ENCODE results near the gene CCDC127.
"Not testable (repeated sequence)": the region's sequence is repeated elsewhere in the genome, so short reads cannot be mapped to it uniquely, and the experiment has no call there.

Gene CCDC127

DNA sequence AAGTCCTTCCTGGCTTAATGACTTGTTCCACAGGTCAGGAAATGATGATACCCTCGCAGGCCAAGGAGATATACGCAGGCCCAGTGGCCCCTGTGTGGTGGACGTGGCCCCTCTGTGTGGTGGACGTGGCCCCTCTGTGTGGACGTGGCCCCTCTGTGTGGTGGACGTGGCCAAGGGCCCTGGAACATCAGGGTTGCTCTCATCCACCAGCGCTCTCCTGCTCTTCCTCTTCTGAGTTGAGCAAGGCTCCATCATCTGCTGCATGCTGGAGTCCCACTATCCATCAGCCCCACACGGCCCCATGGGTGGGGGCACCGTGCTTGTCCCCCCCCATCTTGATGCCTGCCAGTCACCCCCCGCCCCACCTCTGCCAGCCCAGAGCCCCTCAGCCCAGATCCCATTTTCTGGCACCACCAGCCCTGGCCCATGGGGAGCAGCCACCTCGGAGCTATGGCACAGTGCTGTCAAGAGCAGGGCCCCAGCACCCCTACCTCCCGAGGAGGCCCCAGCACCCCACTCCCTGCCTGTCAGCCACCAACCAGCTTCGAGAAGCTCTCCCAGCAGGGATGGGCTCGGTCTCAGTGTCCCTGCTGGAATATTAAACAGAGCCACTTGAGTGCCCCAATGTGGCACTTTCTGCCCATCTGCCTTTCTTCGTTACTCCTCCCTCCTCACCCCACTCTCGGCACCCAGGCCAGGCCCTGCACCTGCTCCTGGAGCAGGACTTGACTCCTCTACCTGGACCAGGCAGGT is 18.6 kb downstream of the CCDC127 start:
- Histone ChIP-seq H3K4me3 (ENCODE audit: low read depth in 1 of 2, low read length in 2 of 2) (no peak overlapping the region), H3K79me2 (ENCODE audit: insufficient read depth, low read length) (peaks cover under 1% of the 10 kb centered on the region; the same call in 1 of the 2 replicates), H3K27me3 (ENCODE audit: insufficient read depth, low read length, poor library complexity) (no peaks in the 10 kb centered on the region), H3K9ac (ENCODE audit: low read depth, low read length) (no peak overlapping the region), H2AFZ (ENCODE audit: low read depth, low read length) (no peak overlapping the region), H3K27ac (ENCODE audit: low read length) (no peak overlapping the region), H4K20me1 (ENCODE audit: insufficient read depth, low read length) (peaks cover 28% of the 10 kb centered on the region), H3K9me3 (ENCODE audit: insufficient read depth, low read length, severe bottlenecking) (no peaks in the 10 kb centered on the region), H3K4me1 (ENCODE audit: insufficient read depth, low read length) (no peaks in the 10 kb centered on the region), H3K4me2 (ENCODE audit: insufficient read depth, low read length) (no peak overlapping the region), H3K36me3 (ENCODE audit: insufficient read depth, low read length) (peaks cover 19% of the 10 kb centered on the region)
- no peak for ATAC-seq (ENCODE audit: insufficient read depth, low read depth)
- TF ChIP-seq, protein P1, sequence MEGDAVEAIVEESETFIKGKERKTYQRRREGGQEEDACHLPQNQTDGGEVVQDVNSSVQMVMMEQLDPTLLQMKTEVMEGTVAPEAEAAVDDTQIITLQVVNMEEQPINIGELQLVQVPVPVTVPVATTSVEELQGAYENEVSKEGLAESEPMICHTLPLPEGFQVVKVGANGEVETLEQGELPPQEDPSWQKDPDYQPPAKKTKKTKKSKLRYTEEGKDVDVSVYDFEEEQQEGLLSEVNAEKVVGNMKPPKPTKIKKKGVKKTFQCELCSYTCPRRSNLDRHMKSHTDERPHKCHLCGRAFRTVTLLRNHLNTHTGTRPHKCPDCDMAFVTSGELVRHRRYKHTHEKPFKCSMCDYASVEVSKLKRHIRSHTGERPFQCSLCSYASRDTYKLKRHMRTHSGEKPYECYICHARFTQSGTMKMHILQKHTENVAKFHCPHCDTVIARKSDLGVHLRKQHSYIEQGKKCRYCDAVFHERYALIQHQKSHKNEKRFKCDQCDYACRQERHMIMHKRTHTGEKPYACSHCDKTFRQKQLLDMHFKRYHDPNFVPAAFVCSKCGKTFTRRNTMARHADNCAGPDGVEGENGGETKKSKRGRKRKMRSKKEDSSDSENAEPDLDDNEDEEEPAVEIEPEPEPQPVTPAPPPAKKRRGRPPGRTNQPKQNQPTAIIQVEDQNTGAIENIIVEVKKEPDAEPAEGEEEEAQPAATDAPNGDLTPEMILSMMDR (IDR thresholded peaks at IDR 0.05; ENCODE audit: borderline replicate concordance, extremely low read depth, low read length, poor library complexity, severe bottlenecking) = no peak
- no peak for TF ChIP-seq EZH2 (IDR thresholded peaks at IDR 0.05; ENCODE audit: borderline replicate concordance, low read depth, low read length, severe bottlenecking)
- no peak for DNase-seq

DNA sequence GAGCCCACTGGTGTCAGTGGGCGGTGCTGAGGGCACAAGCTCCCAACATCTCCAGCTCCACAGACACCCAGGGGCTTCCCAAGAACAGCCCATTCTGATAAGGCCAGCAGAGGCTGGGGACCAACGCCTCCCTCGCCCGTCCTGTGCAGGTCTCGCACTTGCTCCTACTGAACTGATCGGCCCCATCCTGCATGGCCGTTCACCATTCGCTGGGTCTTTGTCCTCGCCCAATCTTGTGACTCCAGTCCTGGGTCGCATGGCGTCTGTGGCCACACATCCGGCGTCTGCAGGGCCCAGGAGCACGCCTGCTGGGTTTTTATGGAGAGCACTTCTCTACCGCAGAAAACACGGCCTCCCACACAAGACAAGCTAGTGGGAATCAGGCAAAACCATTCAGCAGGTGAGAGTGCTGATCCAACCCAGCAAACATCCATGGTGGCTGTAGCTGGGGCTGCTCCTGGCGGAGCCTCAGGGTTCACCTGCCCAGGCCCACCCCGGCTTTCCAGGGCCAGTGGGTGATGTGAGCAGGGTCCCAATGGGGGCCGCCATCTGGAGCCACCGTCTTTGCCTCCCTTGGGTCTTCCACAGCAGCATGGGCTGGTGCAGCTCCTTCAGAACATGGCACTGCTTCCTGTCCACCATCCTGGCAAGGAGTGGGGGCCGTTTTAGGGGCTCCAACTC is 19.3 kb downstream of the CCDC127 start:
- no peak overlapping the region for H3K9ac ChIP-seq (ENCODE audit: low read depth, low read length)
- no peak overlapping the region for H2AFZ ChIP-seq (ENCODE audit: low read depth, low read length)
- H3K36me3 ChIP-seq (ENCODE audit: insufficient read depth, low read length) = peaks cover 12% of the 10 kb centered on the region
- no peak for TF ChIP-seq EZH2 (IDR thresholded peaks at IDR 0.05; ENCODE audit: borderline replicate concordance, low read depth, low read length, severe bottlenecking)
- DNase-seq = no peak
- H3K4me2 ChIP-seq (ENCODE audit: insufficient read depth, low read length) = no peak overlapping the region
- H3K79me2 ChIP-seq (ENCODE audit: insufficient read depth, low read length) = no peaks in the 10 kb centered on the region
- no peak for ATAC-seq (ENCODE audit: insufficient read depth, low read depth)
- no peak overlapping the region for H3K4me3 ChIP-seq (ENCODE audit: low read depth in 1 of 2, low read length in 2 of 2)
- no peaks in the 10 kb centered on the region for H3K27me3 ChIP-seq (ENCODE audit: insufficient read depth, low read length, poor library complexity)
- H3K9me3 ChIP-seq (ENCODE audit: insufficient read depth, low read length, severe bottlenecking) = no peaks in the 10 kb centered on the region
- no peak overlapping the region for H3K27ac ChIP-seq (ENCODE audit: low read length)
- no peaks in the 10 kb centered on the region for H3K4me1 ChIP-seq (ENCODE audit: insufficient read depth, low read length)
- peaks cover 25% of the 10 kb centered on the region for H4K20me1 ChIP-seq (ENCODE audit: insufficient read depth, low read length)

DNA sequence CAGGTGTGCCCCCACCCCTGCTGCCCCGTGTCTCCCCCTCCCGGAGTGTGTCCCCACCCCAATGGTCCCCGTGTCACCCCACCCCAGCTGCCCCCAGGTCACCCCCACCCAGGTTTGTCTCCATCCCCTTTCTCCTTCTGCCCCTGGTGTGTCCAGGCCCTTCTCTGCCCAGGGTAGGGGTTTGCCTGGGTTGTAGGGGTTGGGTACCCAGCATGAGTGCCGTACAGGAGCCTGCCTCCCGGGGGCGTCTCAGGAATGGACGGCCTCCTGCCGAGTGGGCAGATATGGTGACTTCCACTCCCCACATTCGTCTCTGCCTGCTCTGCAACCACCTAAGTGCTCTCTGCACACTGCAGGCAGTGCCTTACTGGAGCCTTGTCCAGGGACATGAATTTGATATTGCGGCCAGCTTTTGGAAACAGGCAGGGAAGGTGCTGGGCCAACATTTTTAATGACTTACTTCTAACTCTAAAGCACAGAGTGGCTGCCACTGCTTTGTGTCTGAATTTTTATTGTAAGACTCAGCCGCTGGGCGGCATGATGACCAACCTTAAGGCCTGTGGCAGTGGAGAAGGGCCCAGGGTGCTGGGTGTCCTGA is 20.0 kb downstream of the CCDC127 start:
- Histone ChIP-seq H3K4me3 (ENCODE audit: low read depth in 1 of 2, low read length in 2 of 2) (no peak overlapping the region), H3K4me1 (ENCODE audit: insufficient read depth, low read length) (no peaks in the 10 kb centered on the region), H2AFZ (ENCODE audit: low read depth, low read length) (no peak overlapping the region), H3K36me3 (ENCODE audit: insufficient read depth, low read length) (peaks cover 8% of the 10 kb centered on the region), H4K20me1 (ENCODE audit: insufficient read depth, low read length) (peaks cover 24% of the 10 kb centered on the region), H3K4me2 (ENCODE audit: insufficient read depth, low read length) (no peak overlapping the region), H3K9ac (ENCODE audit: low read depth, low read length) (no peak overlapping the region), H3K27ac (ENCODE audit: low read length) (no peak overlapping the region), H3K27me3 (ENCODE audit: insufficient read depth, low read length, poor library complexity) (no peaks in the 10 kb centered on the region), H3K9me3 (ENCODE audit: insufficient read depth, low read length, severe bottlenecking) (no peaks in the 10 kb centered on the region), H3K79me2 (ENCODE audit: insufficient read depth, low read length) (no peaks in the 10 kb centered on the region)
- ATAC-seq (ENCODE audit: insufficient read depth, low read depth) (no peak), DNase-seq (no peak)
- TF ChIP-seq EZH2 (IDR thresholded peaks at IDR 0.05; ENCODE audit: borderline replicate concordance, low read depth, low read length, severe bottlenecking) = no peak
- TF ChIP-seq, protein P1 (IDR thresholded peaks at IDR 0.05; ENCODE audit: borderline replicate concordance, extremely low read depth, low read length, poor library complexity, severe bottlenecking) = no peak

DNA sequence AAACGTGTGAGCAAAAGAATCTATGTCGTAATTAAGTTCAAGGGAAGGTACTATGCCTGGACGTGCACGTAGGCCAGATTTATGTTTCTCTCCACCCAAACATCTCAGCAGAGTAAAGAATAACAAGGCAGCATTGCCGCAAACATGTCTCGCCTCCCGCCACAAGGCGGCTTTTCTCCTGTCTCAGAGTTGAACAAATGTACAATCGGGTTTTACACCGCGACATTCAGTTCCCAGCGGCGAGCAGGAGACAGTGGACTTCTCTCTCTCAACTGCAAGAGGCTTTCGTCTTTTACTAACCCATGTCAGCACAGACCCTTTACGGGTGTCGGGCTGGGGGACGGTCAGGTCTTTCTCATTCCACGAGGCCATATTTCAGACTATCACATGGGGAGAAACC is 20.9 kb downstream of the CCDC127 start:
- peaks cover 17% of the 10 kb centered on the region for H4K20me1 ChIP-seq (ENCODE audit: insufficient read depth, low read length)
- H3K4me3 ChIP-seq (ENCODE audit: low read depth in 1 of 2, low read length in 2 of 2); H3K9ac ChIP-seq (ENCODE audit: low read depth, low read length); H3K9me3 ChIP-seq (ENCODE audit: insufficient read depth, low read length, severe bottlenecking); ATAC-seq (ENCODE audit: insufficient read depth, low read depth); H3K4me1 ChIP-seq (ENCODE audit: insufficient read depth, low read length); H2AFZ ChIP-seq (ENCODE audit: low read depth, low read length); H3K27ac ChIP-seq (ENCODE audit: low read length); DNase-seq; H3K36me3 ChIP-seq (ENCODE audit: insufficient read depth, low read length); H3K4me2 ChIP-seq (ENCODE audit: insufficient read depth, low read length); H3K79me2 ChIP-seq (ENCODE audit: insufficient read depth, low read length); H3K27me3 ChIP-seq (ENCODE audit: insufficient read depth, low read length, poor library complexity): not testable (repeated sequence)
